Measurements from ENCODE around the gene CCSAP.
A peak's percentile ranks its signal among the peaks of the same experiment; 100 is the strongest.

The CCSAP gene

GRCh38 chr1:229285440-229285839 is 57.4 kb downstream of the CCSAP start:
- no peak for FAIRE-seq

- no peak for FAIRE-seq
Measured at GRCh38 chr1:229284887-229285286, 58.0 kb downstream of the CCSAP start.

- no peak for FAIRE-seq
Measured at GRCh38 chr1:229283183-229283611, 59.6 kb downstream of the CCSAP start.

- no peak for FAIRE-seq
Measured at GRCh38 chr1:229282295-229282823, 60.5 kb downstream of the CCSAP start.

- FAIRE-seq, result peak; percentile 31
Measured at GRCh38 chr1:229281339-229281926, 61.4 kb downstream of the CCSAP start.

GRCh38 chr1:229280921-229281320 is 61.9 kb downstream of the CCSAP start:
- no peak for FAIRE-seq

- FAIRE-seq, result no peak
Measured at GRCh38 chr1:229280037-229280828, 62.6 kb downstream of the CCSAP start.

- no peak for FAIRE-seq
Measured at GRCh38 chr1:229279242-229279641, 63.6 kb downstream of the CCSAP start.

- FAIRE-seq, result no peak
Measured at GRCh38 chr1:229278120-229278741, 64.6 kb downstream of the CCSAP start.

- FAIRE-seq, result no peak
Measured at GRCh38 chr1:229275005-229275404, 67.8 kb downstream of the CCSAP start.

- no peak for FAIRE-seq
Measured at GRCh38 chr1:229273507-229274232, 69.2 kb downstream of the CCSAP start.

GRCh38 chr1:229272164-229273158 is 70.4 kb downstream of the CCSAP start:
- no peak for FAIRE-seq

GRCh38 chr1:229271448-229272159 is 71.2 kb downstream of the CCSAP start:
- FAIRE-seq, result no peak

Measured in G401.6 (cell line).